Stomach (tissue), 4 donors: ENCODE results near the gene SCRN1.

Source experiments
- CTCF ChIP-seq, 7 experiments: fragments of 450-650 bp in 4 of 7; fragments of 200-600 bp in 3 of 7; sonication (generic) in 3 of 7; IDR thresholded peaks; one replicate each; pipeline ENCODE4 v1.5.1; 2016 to 2019; ENCODE audit warnings: antibody characterized with exemption in 7 of 7, control low read depth in 2 of 7, mild to moderate bottlenecking in 1 of 7
- POLR2A ChIP-seq, 4 donors: fragments of 450-650 bp; IDR thresholded peaks; one replicate each; pipeline ENCODE4 v1.6.1; 2016; ENCODE audit warnings: antibody characterized with exemption in 4 of 4, control low read depth in 2 of 4, mild to moderate bottlenecking in 1 of 4, moderate library complexity in 1 of 4
- POLR2AphosphoS5 ChIP-seq, 3 donors: sonication (generic); formaldehyde crosslinking; IDR thresholded peaks; one replicate each; pipeline ENCODE4 v1.6.1; 2016; ENCODE audit warnings: antibody characterized with exemption in 3 of 3

- TF ChIP-seq CTCF (IDR thresholded peaks at IDR 0.05) (no peak), POLR2A (IDR thresholded peaks at IDR 0.05) (no peak), POLR2AphosphoS5 (IDR thresholded peaks at IDR 0.05) (no peak)
Observed at GRCh38 chr7:29896685-29897411, 92.8 kb downstream of the SCRN1 start.
